ENCODE data around the gene KCP.

The KCP gene

DNA sequence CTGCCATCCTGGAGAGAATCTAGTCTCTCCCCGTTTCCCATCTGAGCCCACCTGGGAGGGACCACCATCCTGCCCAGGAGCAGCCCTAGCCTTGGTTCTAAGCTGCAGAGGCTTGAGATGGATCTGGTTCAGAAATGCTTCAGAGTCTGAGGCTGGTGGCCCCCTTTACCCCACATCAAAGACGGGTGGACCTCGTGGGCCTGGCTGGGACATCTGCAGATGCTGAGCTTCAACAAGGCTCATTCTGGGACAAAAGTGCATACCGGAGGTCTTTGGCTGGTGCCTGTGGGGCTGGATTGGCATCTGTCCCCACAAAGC lies 22.3 kb upstream of the KCP start:
- H3K4me3 ChIP-seq (ENCODE audit: low read depth, low read length), result no peak overlapping the region
- TF ChIP-seq, protein P1, sequence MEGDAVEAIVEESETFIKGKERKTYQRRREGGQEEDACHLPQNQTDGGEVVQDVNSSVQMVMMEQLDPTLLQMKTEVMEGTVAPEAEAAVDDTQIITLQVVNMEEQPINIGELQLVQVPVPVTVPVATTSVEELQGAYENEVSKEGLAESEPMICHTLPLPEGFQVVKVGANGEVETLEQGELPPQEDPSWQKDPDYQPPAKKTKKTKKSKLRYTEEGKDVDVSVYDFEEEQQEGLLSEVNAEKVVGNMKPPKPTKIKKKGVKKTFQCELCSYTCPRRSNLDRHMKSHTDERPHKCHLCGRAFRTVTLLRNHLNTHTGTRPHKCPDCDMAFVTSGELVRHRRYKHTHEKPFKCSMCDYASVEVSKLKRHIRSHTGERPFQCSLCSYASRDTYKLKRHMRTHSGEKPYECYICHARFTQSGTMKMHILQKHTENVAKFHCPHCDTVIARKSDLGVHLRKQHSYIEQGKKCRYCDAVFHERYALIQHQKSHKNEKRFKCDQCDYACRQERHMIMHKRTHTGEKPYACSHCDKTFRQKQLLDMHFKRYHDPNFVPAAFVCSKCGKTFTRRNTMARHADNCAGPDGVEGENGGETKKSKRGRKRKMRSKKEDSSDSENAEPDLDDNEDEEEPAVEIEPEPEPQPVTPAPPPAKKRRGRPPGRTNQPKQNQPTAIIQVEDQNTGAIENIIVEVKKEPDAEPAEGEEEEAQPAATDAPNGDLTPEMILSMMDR (IDR thresholded peaks at IDR 0.05; ENCODE audit: borderline replicate concordance, insufficient read depth, low read depth, low read length), result no peak

DNA sequence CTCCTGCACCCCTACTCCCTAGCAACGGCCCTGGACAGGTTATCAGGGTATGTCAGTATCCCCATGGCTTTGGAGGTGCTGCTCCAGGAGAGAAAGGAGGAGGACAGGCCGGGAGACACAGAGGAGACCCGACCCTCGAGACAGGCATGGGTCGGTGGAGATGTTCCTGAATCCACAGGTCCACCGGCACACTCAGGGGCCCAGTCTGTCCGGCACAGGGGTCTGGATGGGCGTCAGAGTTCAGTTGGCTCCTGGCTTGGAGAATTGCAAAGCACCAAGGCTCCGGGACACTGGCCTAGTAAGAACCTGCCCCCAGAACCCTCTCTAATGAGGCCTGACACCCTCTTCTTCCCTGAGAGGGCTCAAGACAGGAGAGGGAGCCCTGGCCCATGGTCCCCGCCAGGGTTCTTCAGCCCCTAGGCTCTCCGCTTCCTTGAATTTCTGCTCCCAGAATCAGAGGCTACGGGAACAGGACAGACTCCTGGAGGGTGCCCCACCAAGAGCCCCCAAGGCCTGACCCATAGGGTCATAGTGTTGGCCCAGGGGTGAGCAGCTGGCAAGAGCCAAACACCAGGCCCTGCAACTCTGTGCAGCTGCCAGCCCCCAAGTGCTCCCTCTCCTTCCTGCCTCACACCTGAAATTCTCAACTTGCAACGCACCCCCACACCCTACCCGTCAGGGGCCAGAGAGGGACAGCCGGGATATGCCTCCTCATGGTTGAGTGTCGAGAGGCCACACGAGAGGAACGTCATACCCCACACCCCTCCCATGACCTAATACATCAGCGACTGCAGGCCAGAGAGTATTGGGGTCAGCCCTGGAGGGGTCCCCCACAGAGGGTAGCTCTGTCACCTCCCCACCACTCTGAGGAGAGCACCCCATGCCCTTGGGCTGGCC lies 21.7 kb upstream of the KCP start:
- TF ChIP-seq, protein P1 (IDR thresholded peaks at IDR 0.05; ENCODE audit: borderline replicate concordance, insufficient read depth, low read depth, low read length), result no peak
- H3K4me3 ChIP-seq (ENCODE audit: low read depth, low read length), result no peak overlapping the region

DNA sequence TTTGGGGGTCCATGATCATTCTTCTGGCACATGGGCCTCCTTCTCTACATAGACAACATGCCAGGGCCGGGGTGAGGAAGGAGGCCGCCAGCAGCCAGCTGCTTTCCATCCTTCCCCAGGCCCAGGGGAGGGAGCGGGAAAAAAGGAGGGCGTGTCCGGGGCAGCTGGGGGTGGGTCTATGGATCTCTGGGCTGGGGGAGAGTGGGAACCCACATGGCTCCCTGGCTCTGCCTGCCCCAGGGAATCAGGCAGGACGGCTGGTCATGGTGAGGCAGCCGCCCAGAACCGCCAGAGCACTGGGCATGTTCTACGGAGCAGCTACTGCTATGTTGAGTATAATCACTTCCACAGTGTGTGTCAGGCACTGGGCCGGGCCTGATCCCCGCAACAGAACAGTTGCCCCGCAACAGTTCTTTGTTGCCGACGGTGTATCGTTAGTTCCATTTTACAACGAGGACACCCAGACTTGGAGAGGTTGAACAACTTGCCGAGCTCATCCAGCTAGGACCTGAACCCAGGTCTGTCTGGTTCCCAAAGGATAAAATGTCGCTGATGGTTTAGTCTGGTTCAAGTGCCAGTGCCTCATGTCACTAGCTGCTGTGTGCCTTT lies 20.8 kb upstream of the KCP start:
- TF ChIP-seq, protein P1 (IDR thresholded peaks at IDR 0.05; ENCODE audit: borderline replicate concordance, insufficient read depth, low read depth, low read length), result no peak
- no peak overlapping the region for H3K4me3 ChIP-seq (ENCODE audit: low read depth, low read length)

DNA sequence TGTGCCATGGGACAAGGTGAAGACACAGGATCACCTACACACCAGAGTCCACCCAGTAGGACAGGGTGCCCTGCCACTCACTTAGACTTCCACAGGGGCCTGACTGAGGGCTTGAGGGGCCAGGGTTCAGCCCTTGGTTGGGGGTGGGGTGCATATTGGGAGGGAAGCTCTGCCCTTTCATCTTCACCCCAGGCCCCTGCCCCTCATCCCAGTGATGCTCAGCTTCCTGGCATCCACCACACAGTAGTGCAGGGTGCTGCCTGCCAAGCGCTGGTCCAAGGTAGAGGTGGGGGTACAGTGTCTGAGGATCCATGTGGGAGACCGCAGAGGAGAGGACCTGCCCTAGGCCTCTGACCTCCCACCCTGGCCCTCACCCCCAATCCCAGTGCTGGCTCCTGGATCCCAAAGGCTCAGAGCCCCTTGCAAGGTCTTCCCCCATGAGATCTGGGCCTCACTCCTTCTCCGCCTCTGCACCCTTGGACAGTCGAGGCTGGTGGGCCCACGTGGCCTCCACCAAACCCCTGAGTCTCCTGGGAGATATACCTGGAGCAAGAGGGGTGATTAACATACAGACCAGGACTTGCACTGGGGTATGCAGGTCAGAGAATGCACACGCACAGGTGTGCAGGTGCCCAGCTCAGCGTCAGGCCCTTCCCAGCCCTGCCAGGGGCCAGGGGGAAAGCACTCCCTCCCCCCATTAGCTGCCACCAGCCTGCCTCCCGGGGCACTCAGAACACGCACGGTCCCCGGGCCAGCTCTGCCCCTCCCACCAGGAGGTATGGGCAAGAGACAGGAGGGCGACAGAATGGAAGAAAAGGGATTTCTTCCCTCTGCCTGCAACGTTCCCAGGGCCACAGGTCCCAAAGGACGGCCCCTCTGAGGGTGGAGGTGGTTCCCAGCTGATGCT lies 18.6 kb upstream of the KCP start:
- TF ChIP-seq, protein P1 (IDR thresholded peaks at IDR 0.05; ENCODE audit: borderline replicate concordance, insufficient read depth, low read depth, low read length), result no peak
- no peak overlapping the region for H3K4me3 ChIP-seq (ENCODE audit: low read depth, low read length)

DNA sequence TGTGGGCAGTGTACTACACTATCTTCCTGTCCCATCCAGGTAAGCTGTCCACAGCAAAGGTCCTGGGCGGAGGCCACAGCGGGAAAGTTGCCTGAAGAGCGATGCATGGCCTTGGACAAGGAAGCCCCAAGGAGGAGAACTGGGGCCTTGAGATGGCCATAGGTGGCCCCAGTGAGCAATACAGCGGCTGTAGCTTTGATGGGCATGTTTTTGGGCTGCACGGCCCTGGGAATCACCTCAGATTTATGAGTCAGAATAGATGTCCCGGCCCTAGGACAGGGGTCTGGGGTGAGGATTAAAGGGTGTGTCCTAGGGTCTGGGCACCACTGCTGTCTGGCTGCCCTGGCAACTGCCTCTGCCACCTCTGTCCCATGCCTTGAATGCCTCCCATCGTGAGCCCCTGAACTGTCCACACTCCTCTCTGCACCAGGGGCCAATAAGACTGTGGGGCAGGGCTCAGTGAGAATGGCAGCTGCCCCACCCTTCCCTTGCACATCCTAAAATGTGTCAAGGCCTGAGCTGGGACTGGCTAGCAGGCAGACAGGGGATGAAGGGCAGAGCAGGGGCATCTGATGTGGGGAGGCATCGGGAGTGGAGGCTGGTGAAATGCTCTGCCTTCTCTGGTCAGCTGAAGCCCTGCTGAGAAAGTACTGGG lies 17.8 kb upstream of the KCP start:
- no peak overlapping the region for H3K4me3 ChIP-seq (ENCODE audit: low read depth, low read length)
- TF ChIP-seq, protein P1 (IDR thresholded peaks at IDR 0.05; ENCODE audit: borderline replicate concordance, insufficient read depth, low read depth, low read length), result no peak

DNA sequence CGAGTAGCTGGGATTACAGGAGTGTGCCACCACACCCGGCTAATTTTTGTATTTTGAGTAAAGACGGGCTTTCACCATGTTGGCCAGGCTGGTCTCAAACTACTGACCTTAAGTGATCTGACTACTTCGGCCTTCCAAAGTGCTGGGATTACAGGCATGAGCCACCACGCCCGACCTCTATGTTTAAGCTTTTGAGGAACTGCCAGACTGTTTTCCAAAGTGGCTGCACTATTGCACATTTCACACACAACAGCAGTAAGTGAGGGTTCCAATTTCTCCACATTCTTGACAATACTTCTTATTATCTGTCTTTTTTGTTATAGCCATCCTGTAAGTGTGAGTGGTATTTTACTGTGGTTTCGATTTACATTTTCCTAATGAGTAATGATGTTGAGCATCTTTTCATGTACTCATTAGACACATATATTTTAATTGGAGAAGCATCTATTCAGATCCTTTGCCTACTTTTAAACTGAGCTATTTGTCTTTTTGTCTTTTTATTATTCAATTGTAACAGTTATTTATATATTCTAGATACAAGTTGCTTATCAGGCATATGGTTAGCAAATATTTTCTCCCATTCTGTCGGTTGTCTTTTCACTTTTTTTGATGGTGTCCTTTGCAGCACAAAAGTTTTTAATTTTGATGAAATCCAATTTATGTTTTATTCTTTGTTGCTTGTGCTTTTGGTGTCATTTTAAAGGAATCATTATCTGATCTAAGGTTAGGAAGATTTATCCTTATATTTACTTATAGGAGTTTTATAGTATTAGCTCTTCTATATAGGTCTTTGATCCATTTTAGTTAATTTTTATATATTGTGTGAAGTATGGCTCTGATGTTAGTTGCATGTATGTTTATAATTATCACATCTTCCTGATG lies 14.4 kb upstream of the KCP start:
- TF ChIP-seq, protein P1 (IDR thresholded peaks at IDR 0.05; ENCODE audit: borderline replicate concordance, insufficient read depth, low read depth, low read length), result no peak
- H3K4me3 ChIP-seq (ENCODE audit: low read depth, low read length), result no peak overlapping the region
